ENCODE results near the gene BST1.

GRCh38 chr4:15711762-15712161 is 8.9 kb downstream of the BST1 start:
- TF ChIP-seq CTCF (IDR thresholded peaks at IDR 0.05) (no peak), EZH2 (IDR thresholded peaks at IDR 0.05) (no peak), EZH2phosphoT487 (IDR thresholded peaks at IDR 0.05) (no peak)

All from neural progenitor cell (in vitro differentiated cells).